ENCODE measurements around the gene MLLT10. TPM values are rescaled to one million over a fixed set of nuclear protein-coding genes. Genes with fewer than 3 reads are reported as not detected.

The MLLT10 gene
- total RNA-seq, 2 donors from 2014 or later = 55.8 to 62.9 TPM

DNA sequence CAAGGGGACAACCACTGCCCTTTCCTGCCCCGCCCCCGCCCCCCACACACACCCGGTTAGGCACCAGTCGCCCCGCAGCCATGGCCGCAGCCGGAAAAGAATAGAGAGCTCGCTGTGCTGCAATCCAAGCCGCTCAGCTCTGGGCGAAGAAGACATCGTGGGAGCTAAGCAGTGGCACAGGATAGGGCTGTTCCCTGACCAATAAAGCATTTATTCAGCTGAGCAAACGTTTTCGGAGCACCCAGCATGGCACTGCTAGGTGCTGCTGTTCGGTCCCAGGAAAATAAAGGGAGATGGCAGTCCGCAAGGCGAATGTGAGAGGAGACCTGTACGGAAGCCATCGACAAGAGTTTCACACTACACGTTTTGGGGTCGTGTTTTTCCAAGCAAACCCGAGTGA, 26.9 kb upstream of the MLLT10 start:
- H3K27ac Mint-ChIP-seq = peak overlapping the region; percentile 97
- peak overlapping the region; percentile 92 for H3K4me3 ChIP-seq (ENCODE audit: low read length)
- no peaks in the 10 kb centered on the region for H3K27me3 ChIP-seq (ENCODE audit: control insufficient read depth, insufficient read depth, low read length, poor library complexity, severe bottlenecking)
- TF ChIP-seq, protein P1, sequence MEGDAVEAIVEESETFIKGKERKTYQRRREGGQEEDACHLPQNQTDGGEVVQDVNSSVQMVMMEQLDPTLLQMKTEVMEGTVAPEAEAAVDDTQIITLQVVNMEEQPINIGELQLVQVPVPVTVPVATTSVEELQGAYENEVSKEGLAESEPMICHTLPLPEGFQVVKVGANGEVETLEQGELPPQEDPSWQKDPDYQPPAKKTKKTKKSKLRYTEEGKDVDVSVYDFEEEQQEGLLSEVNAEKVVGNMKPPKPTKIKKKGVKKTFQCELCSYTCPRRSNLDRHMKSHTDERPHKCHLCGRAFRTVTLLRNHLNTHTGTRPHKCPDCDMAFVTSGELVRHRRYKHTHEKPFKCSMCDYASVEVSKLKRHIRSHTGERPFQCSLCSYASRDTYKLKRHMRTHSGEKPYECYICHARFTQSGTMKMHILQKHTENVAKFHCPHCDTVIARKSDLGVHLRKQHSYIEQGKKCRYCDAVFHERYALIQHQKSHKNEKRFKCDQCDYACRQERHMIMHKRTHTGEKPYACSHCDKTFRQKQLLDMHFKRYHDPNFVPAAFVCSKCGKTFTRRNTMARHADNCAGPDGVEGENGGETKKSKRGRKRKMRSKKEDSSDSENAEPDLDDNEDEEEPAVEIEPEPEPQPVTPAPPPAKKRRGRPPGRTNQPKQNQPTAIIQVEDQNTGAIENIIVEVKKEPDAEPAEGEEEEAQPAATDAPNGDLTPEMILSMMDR (conservative IDR thresholded peaks at IDR 0.05) = no peak
- peak overlapping the region; percentile 82 for H3K4me3 Mint-ChIP-seq
- no peaks in the 10 kb centered on the region for H3K36me3 ChIP-seq (ENCODE audit: control insufficient read depth, insufficient read depth, low read length)
- H3K9me3 ChIP-seq (ENCODE audit: control insufficient read depth, low read length) = no peaks in the 10 kb centered on the region
- 14 to 20% methylated on average over 16 to 21 of the region's 21 CpGs for WGBS, 2 experiments (ENCODE audit: insufficient coverage in 1 of 2, insufficient read length in 1 of 2)
- peaks cover 3% of the 10 kb centered on the region for H3K27me3 Mint-ChIP-seq (ENCODE audit: insufficient read depth)
- H3K36me3 Mint-ChIP-seq (ENCODE audit: low read depth) = no peaks in the 10 kb centered on the region
- peak overlapping the region; percentile 49 for H3K27ac ChIP-seq (ENCODE audit: low read depth, low read length)
- peak overlapping the region; percentile 88 for H3K9ac ChIP-seq (ENCODE audit: extremely low read depth, low read length, poor library complexity, severe bottlenecking)
- H3K4me1 Mint-ChIP-seq = peaks cover 72% of the 10 kb centered on the region
- H3K4me1 ChIP-seq (ENCODE audit: control insufficient read depth, insufficient read depth, low read length) = peaks cover 19% of the 10 kb centered on the region
- H3K9me3 Mint-ChIP-seq = no peaks in the 10 kb centered on the region
- peak; percentile 77 for DNase-seq

DNA sequence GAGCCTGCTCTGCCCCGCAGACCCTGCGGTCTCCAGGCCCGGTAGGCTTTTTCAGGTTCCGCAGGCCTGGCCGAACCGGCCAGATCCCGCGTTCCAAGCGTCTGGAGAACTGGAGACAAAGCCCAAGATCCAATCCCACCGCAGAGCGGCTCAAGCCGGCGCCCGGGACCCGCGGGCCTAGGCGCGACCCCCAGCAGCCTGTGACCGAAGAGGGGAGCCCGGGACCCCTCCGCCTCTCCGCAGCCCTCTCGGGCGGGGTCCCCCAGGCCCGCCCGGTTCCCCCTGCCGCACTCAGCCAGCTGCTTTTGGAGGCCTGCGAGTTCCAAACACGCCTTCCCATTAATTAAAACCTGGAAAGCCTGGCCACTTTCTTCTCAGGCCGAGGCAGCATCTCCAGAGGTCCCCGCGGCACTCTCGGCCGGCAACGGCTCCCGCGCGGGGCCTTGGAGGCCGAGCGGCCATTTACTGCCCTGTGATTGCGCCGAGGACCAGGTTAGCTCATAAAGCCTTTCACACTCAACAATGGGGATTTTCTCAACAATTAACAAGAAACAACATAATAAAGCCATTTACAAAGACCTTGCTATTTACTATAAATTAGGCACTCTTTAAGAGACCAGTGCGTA, 25.2 kb upstream of the MLLT10 start:
- peak overlapping the region; percentile 97 for H3K27ac Mint-ChIP-seq
- Histone ChIP-seq H3K9ac (ENCODE audit: extremely low read depth, low read length, poor library complexity, severe bottlenecking) (peak overlapping the region; percentile 88), H3K4me3 (ENCODE audit: low read length) (peak overlapping the region; percentile 92), H3K36me3 (ENCODE audit: control insufficient read depth, insufficient read depth, low read length) (no peaks in the 10 kb centered on the region), H3K4me1 (ENCODE audit: control insufficient read depth, insufficient read depth, low read length) (peaks cover 11% of the 10 kb centered on the region), H3K9me3 (ENCODE audit: control insufficient read depth, low read length) (no peaks in the 10 kb centered on the region), H3K27me3 (ENCODE audit: control insufficient read depth, insufficient read depth, low read length, poor library complexity, severe bottlenecking) (no peaks in the 10 kb centered on the region), H3K27ac (ENCODE audit: low read depth, low read length) (peak overlapping the region; percentile 96)
- H3K9me3 Mint-ChIP-seq = no peaks in the 10 kb centered on the region
- peak; percentile 75 for DNase-seq
- peaks cover 74% of the 10 kb centered on the region for H3K4me1 Mint-ChIP-seq
- TF ChIP-seq, protein P1 (conservative IDR thresholded peaks at IDR 0.05) = no peak
- H3K4me3 Mint-ChIP-seq = peak overlapping the region; percentile 82
- H3K27me3 Mint-ChIP-seq (ENCODE audit: insufficient read depth) = peaks cover 3% of the 10 kb centered on the region
- 4 to 5% methylated on average over 17 to 43 of the region's 43 CpGs for WGBS, 2 experiments (ENCODE audit: insufficient coverage in 1 of 2, insufficient read length in 1 of 2)
- H3K36me3 Mint-ChIP-seq (ENCODE audit: low read depth) = no peaks in the 10 kb centered on the region

DNA sequence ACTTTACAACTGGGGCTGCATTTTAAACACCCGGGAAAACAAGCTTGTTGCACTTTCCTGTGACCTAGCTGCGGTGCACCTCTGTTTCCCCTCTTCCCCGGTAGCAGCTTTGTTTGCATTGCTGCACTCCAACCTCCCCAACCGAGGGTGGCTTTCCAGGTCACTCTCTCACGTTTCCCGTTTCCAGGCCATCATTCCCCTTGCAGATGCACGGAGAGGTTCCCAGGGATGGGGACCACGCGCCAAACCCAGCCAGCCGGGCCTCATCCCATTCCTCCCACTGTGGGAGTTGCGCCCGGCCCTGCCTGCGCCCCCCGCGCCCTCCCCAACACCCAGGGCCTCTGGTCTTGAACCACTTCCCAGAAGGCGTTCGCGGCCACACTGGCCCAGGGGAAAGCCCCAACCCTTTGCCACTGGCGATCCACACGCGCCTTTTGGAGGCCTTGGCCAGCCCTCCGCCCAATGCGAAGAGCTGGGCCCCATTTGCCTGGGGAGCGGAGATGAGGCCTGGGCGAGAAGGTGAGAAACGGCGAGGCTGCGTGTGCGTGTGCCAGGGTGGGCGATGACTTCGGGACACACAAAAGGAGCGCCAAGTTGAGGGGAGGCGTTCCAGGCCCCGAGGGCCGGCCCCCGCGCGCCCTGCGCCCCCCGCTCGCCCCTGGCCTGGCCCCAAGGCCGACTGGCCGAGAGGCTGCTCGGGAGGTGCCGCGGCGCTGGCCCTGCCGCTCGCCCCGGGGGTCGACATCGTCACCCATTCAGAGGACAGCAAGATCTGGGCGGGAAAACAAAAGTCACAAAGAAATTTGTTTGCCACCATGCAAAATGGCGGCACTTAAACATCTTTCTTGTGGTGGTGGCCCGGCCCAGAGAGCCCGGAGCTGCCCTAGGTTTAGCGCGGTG, 24.4 kb upstream of the MLLT10 start:
- peak overlapping the region; percentile 82 for H3K4me3 Mint-ChIP-seq
- peaks cover 75% of the 10 kb centered on the region for H3K4me1 Mint-ChIP-seq
- Histone ChIP-seq H3K4me3 (ENCODE audit: low read length) (peak overlapping the region; percentile 92), H3K9me3 (ENCODE audit: control insufficient read depth, low read length) (no peaks in the 10 kb centered on the region), H3K4me1 (ENCODE audit: control insufficient read depth, insufficient read depth, low read length) (peaks cover 11% of the 10 kb centered on the region), H3K27ac (ENCODE audit: low read depth, low read length) (peak overlapping the region; percentile 96), H3K9ac (ENCODE audit: extremely low read depth, low read length, poor library complexity, severe bottlenecking) (peak overlapping the region; percentile 88), H3K36me3 (ENCODE audit: control insufficient read depth, insufficient read depth, low read length) (no peaks in the 10 kb centered on the region), H3K27me3 (ENCODE audit: control insufficient read depth, insufficient read depth, low read length, poor library complexity, severe bottlenecking) (no peaks in the 10 kb centered on the region)
- no peaks in the 10 kb centered on the region for H3K36me3 Mint-ChIP-seq (ENCODE audit: low read depth)
- H3K27ac Mint-ChIP-seq = peak overlapping the region; percentile 97
- TF ChIP-seq, protein P1 (conservative IDR thresholded peaks at IDR 0.05) = no peak
- DNase-seq = peak; percentile 85
- WGBS, 2 experiments (ENCODE audit: insufficient coverage in 1 of 2, insufficient read length in 1 of 2) = 7 to 13% methylated on average over 17 to 58 of the region's 58 CpGs
- H3K27me3 Mint-ChIP-seq (ENCODE audit: insufficient read depth) = peaks cover 3% of the 10 kb centered on the region
- no peaks in the 10 kb centered on the region for H3K9me3 Mint-ChIP-seq
